SU-DHL-6 (cell line): ENCODE measurements around the gene RBM4.

ENCODE experiments used
- H2AFZ ChIP-seq: fragments of 200-600 bp; sonication (generic); 2 replicates; pipeline ENCODE4 v1.6.1; 2014; ENCODE audit warnings: low read depth, mild to moderate bottlenecking, moderate library complexity, mixed read lengths, antibody characterized with exemption, low read length; ENCODE audit not compliant: severe bottlenecking
- H3F3A ChIP-seq: fragments of 200-600 bp; shearing (Covaris generic); 2 replicates; pipeline ENCODE4 v1.6.0; 2016; ENCODE audit warnings: antibody characterized with exemption, mild to moderate bottlenecking; ENCODE audit not compliant: insufficient read depth
- H3K27ac ChIP-seq: fragments of 200-600 bp; sonication (generic); 2 replicates; pipeline ENCODE4 v1.5.1; 2016; ENCODE audit warnings: low read depth, mild to moderate bottlenecking, low read length, moderate library complexity, mixed read lengths
- H3K27me3 ChIP-seq: fragments of 200-600 bp; sonication (generic), shearing (Covaris generic); 2 replicates; pipeline ENCODE4 v1.6.0; 2014; ENCODE audit warnings: mild to moderate bottlenecking, low read length
- H3K36me3 ChIP-seq: fragments of 200-600 bp; sonication (generic); 2 replicates; pipeline ENCODE4 v1.6.1; 2014; ENCODE audit warnings: mild to moderate bottlenecking, low read length, mixed read lengths
- H3K4me2 ChIP-seq: fragments of 300-600, 200-600 bp; shearing (Covaris generic), sonication (generic); 2 replicates; pipeline ENCODE4 v1.6.0; 2014; ENCODE audit warnings: low read length, low read depth, mild to moderate bottlenecking; ENCODE audit not compliant: poor library complexity, severe bottlenecking
- H3K4me3 ChIP-seq: fragments of 200-600 bp; sonication (generic); 2 replicates; pipeline ENCODE4 v1.5.1; 2014; ENCODE audit warnings: antibody characterized with exemption, low read length, mild to moderate bottlenecking, mixed read lengths; ENCODE audit not compliant: insufficient read depth, poor library complexity, severe bottlenecking
- H3K79me2 ChIP-seq: fragments of 200-600 bp; sonication (generic); 2 replicates; pipeline ENCODE4 v1.6.1; 2014; ENCODE audit warnings: mild to moderate bottlenecking, low read length, moderate library complexity; ENCODE audit not compliant: insufficient read depth
- H3K9ac ChIP-seq: fragments of 200-600 bp; sonication (generic); 2 replicates; pipeline ENCODE4 v1.7.0; 2014; ENCODE audit warnings: mild to moderate bottlenecking, low read length
- H3K9me2 ChIP-seq: fragments of 200-600 bp; sonication (generic); replicated peaks from 2 replicates; pipeline ENCODE4 v1.6.1; 2014; ENCODE audit warnings: low read length; ENCODE audit not compliant: insufficient read depth
- H3K9me3 ChIP-seq: fragments of 200-600 bp; sonication (generic); 2 replicates; pipeline ENCODE4 v1.6.1; 2014; ENCODE audit warnings: low read length, mixed read lengths; ENCODE audit not compliant: insufficient read depth
- H4K20me1 ChIP-seq: fragments of 200-600 bp; sonication (generic); 2 replicates; pipeline ENCODE4 v1.6.1; 2014; ENCODE audit warnings: low read depth, mild to moderate bottlenecking, antibody characterized with exemption, low read length, moderate library complexity, mixed read lengths
- EZH2phosphoT487 ChIP-seq: fragments of 200-600 bp; sonication (generic), shearing (Covaris generic); conservative IDR thresholded peaks from 2 replicates; pipeline ENCODE4 v1.6.1; 2018; ENCODE audit warnings: mild to moderate bottlenecking, antibody characterized with exemption, low read length, moderate library complexity, mixed read lengths
- TF ChIP-seq, protein P1 (sequence below): fragments of 200-600 bp; sonication (generic); IDR thresholded peaks from one replicate; pipeline ENCODE4 v1.5.1; 2017; ENCODE audit warnings: antibody characterized with exemption, mild to moderate bottlenecking, low read length, moderate library complexity; ENCODE audit not compliant: insufficient read depth, poor library complexity, severe bottlenecking

The RBM4 gene

GRCh38 chr11:66683877-66684276 is 45.4 kb downstream of the RBM4 start:
- H3F3A ChIP-seq, result no peaks in the 10 kb centered on the region
- no peaks in the 10 kb centered on the region for H3K27me3 ChIP-seq
- no peak overlapping the region for H3K9ac ChIP-seq
- H3K9me2 ChIP-seq, result no peaks in the 10 kb centered on the region
- H3K4me3 ChIP-seq, result no peak overlapping the region
- H3K36me3 ChIP-seq, result no peaks in the 10 kb centered on the region
- no peaks in the 10 kb centered on the region for H4K20me1 ChIP-seq
- no peak overlapping the region for H3K27ac ChIP-seq
- no peaks in the 10 kb centered on the region for H3K9me3 ChIP-seq
- no peak overlapping the region for H3K4me2 ChIP-seq
- H2AFZ ChIP-seq, result no peak overlapping the region
- no peaks in the 10 kb centered on the region for H3K79me2 ChIP-seq
- TF ChIP-seq, protein P1, sequence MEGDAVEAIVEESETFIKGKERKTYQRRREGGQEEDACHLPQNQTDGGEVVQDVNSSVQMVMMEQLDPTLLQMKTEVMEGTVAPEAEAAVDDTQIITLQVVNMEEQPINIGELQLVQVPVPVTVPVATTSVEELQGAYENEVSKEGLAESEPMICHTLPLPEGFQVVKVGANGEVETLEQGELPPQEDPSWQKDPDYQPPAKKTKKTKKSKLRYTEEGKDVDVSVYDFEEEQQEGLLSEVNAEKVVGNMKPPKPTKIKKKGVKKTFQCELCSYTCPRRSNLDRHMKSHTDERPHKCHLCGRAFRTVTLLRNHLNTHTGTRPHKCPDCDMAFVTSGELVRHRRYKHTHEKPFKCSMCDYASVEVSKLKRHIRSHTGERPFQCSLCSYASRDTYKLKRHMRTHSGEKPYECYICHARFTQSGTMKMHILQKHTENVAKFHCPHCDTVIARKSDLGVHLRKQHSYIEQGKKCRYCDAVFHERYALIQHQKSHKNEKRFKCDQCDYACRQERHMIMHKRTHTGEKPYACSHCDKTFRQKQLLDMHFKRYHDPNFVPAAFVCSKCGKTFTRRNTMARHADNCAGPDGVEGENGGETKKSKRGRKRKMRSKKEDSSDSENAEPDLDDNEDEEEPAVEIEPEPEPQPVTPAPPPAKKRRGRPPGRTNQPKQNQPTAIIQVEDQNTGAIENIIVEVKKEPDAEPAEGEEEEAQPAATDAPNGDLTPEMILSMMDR, result no peak
- no peak for TF ChIP-seq EZH2phosphoT487

GRCh38 chr11:66684635-66685034 is 46.1 kb downstream of the RBM4 start:
- H2AFZ ChIP-seq, result no peak overlapping the region
- TF ChIP-seq, protein P1, result no peak
- TF ChIP-seq EZH2phosphoT487, result no peak
- H3K27me3 ChIP-seq, result no peaks in the 10 kb centered on the region
- H3K4me3 ChIP-seq, result no peak overlapping the region
- H4K20me1 ChIP-seq, result no peaks in the 10 kb centered on the region
- no peaks in the 10 kb centered on the region for H3K36me3 ChIP-seq
- no peaks in the 10 kb centered on the region for H3K9me2 ChIP-seq
- no peak overlapping the region for H3K4me2 ChIP-seq
- no peaks in the 10 kb centered on the region for H3F3A ChIP-seq
- H3K9me3 ChIP-seq, result no peaks in the 10 kb centered on the region
- no peaks in the 10 kb centered on the region for H3K79me2 ChIP-seq
- no peak overlapping the region for H3K9ac ChIP-seq
- no peak overlapping the region for H3K27ac ChIP-seq

GRCh38 chr11:66685276-66686099 is 47.0 kb downstream of the RBM4 start:
- Histone ChIP-seq H3K79me2 (no peaks in the 10 kb centered on the region), H3K4me3 (no peak overlapping the region), H3K27ac (no peak overlapping the region), H3K9ac (no peak overlapping the region), H3K27me3 (no peaks in the 10 kb centered on the region), H3K9me2 (no peaks in the 10 kb centered on the region), H2AFZ (no peak overlapping the region), H3K9me3 (no peaks in the 10 kb centered on the region), H3K4me2 (no peak overlapping the region), H3F3A (no peaks in the 10 kb centered on the region), H3K36me3 (no peaks in the 10 kb centered on the region), H4K20me1 (no peaks in the 10 kb centered on the region)
- no peak for TF ChIP-seq EZH2phosphoT487
- TF ChIP-seq, protein P1, result no peak
